Activated naive CD4-positive, alpha-beta T cell treated with anti-CD3 and anti-CD28 coated beads, Interleukin-2, amount 50 U/mL, for 72 hours (primary cell): ENCODE results near the gene CAMK4. TPM values are rescaled to one million over a fixed set of nuclear protein-coding genes. Genes with fewer than 3 reads are reported as not detected.

Source experiments
- ATAC-seq, 2 donors: fragments of 150-1000 bp; cut with Tn5 transposase; 2 replicates each; pipeline ENCODE4 v1.10.0; 2021; ENCODE audit warnings: mild to moderate bottlenecking in 2 of 2, moderate library complexity in 2 of 2
- DNase-seq, 2 donors: peaks; one replicate each; pipeline ENCODE4 v3.0.0; 2021 to 2022; ENCODE audit warnings: low spot score in 2 of 2
- H3K27ac Mint-ChIP-seq, 2 donors: one replicate each; pipeline ENCODE4 v1.8.0; 2022; ENCODE audit warnings: mild to moderate bottlenecking in 2 of 2, mixed read lengths in 2 of 2
- H3K36me3 Mint-ChIP-seq, 2 donors: one replicate each; pipeline ENCODE4 v1.8.0; 2022; ENCODE audit warnings: mixed read lengths in 2 of 2
- H3K9me3 Mint-ChIP-seq, 2 donors: one replicate each; pipeline ENCODE4 v1.8.0; 2022; ENCODE audit warnings: mixed read lengths in 2 of 2
- total RNA-seq, 2 donors: library from RNA; stranded (reverse); gene quantifications; one replicate each; pipeline ENCODE4 v1.2.3, GENCODE V29; 2022

CAMK4 gene
- total RNA-seq, 2 donors from 2014 or later: 39.0 to 51.3 TPM

DNA sequence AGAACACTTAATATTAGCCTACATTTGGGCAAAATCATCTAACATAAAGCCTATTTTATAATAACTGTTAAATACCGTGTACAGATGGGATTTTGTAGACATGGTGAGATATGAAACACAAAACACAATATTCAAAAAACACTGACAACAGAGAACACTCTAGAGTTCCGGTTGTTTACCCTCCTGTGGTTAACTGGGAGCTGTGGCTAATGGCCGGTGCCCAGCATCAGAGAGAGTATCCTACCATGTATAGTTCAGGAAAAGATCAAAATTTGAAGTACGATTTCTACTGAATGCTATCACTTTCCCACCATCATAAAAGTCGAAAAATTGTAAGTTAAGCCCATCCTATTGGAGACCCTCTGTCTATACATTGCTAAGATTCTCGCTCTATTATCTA is 2.4 kb downstream of the CAMK4 start:
- no peaks in the 10 kb centered on the region for H3K9me3 Mint-ChIP-seq
- no peak for DNase-seq
- peak overlapping the region; percentile 90 to 95 for H3K27ac Mint-ChIP-seq
- peaks cover 14 to 28% of the 10 kb centered on the region in 2 donors for H3K36me3 Mint-ChIP-seq
- ATAC-seq: no peak

DNA sequence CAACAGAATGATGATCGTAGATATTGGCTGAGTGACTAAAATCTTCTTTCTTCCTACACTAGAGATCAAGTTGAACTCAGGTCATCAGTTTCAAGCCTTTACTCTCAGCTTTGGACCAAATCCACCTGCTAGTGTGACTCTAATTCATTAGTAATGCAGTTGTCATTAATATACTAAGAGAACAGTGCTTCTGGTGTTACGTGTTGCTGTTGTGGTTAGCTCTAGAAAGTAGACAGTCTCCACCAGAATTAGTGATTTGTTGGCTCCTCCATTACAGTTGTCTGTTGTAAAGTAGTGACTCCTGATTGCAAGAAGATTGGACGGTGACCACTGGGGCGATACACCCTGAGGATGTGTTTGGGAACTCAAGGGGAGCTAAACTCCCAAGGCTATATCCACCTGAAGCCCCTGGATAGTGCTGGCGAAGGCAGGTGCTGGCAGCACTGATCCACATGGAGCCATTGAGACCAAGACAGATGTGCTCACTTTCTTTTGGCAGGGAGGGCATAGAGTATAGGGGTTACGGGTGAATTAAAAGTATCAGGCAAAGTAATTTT is 3.1 kb downstream of the CAMK4 start:
- DNase-seq (no peak), ATAC-seq (peak in 1 of 2 donors; percentile 3)
- Mint-ChIP-seq H3K36me3 (peaks cover 14 to 28% of the 10 kb centered on the region in 2 donors), H3K9me3 (no peaks in the 10 kb centered on the region), H3K27ac (peak overlapping the region; percentile 90 to 95)

DNA sequence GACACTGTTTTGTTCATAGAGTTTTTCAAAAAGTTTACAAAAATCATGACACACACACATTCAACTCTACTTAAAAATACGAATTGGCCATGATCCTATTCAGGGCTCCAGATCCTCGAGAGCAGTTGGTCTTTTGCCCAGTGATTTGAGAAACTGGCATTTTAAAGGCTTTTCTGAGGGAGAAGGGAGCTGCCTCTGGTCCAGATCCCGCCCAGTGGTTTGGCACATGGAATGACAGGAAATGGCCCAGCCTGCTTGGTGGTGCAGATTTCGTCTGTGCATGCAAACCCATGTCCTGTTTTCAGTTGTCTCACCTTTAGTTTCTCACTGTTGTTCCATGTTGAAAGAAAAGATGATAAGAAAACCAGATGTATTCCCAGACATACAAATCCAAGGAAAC is 3.6 kb downstream of the CAMK4 start:
- ATAC-seq (no peak), DNase-seq (no peak)
- Mint-ChIP-seq H3K9me3 (no peaks in the 10 kb centered on the region), H3K36me3 (peaks cover 14 to 28% of the 10 kb centered on the region in 2 donors), H3K27ac (peak overlapping the region; percentile 90 to 95)

DNA sequence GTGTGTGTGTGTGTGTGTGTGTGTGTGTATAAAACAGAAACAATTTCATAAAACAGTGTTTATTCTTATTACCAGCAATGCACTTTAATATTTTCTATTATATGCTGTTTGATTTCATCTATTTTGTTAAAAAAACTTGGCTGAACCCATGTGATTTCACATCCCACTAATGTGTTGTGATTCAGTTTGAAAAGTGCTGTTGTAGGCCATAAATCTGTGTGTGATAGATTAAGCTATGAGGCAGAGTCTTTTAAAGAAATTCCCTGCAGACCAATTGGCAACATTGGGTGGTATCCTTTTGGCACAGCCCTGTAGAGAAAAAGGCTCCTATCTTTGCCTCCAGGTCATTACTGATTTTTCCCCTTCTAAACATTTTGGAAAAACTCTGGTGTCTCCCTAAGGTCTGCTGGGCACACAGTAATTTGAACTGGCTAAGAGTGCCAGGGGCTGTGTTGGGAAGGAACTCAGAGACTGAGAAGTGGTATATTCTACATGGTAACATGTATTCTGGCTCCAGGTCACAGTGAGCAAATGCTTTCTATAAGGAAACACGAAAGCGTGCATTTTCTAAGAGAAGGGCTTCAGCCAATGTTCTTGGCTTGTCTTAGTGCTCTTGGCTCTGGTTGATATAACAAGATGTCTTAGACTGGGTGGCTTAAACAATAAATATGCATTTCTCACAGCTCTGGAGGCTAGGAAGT is 4.5 kb downstream of the CAMK4 start:
- no peaks in the 10 kb centered on the region for H3K9me3 Mint-ChIP-seq

DNA sequence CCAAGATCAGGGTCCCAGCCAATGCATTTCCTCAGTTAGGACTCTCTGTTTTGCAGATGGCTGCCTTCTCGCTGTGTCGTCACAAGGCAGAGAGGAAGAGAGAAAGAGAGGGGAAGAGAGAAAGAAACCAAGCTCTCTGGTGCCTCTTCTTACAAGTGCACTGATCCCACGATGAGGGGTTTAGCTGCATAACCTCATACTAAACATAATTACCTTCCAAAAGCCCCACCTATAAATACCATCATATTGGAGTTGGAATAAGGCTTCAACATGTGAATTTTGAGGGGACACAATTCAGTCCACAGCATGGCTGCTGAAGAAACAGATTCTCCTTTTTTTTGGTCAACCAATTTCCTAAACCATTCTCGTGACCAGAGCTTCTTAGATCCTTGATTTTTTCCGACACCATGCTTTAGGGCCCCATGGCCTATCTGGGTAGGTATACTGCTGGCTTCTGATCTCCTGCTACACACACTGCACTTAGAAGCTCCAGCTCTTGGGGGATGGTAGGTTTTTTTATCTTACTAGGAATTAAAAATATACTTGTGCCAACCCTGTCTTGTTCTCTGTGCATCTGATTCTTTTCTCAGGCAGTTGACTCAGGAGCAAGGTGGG is 5.1 kb downstream of the CAMK4 start:
- Mint-ChIP-seq H3K9me3 (no peaks in the 10 kb centered on the region), H3K36me3 (peaks cover 14 to 28% of the 10 kb centered on the region in 2 donors), H3K27ac (peak overlapping the region; percentile 92 to 96)
- DNase-seq (no peak), ATAC-seq (peak in 1 of 2 donors; percentile 10)

More for the DNA sequence above, 4.5 kb downstream of the CAMK4 start:
- peaks cover 14 to 28% of the 10 kb centered on the region in 2 donors for H3K36me3 Mint-ChIP-seq
- H3K27ac Mint-ChIP-seq: peak overlapping the region; percentile 92 to 96
- DNase-seq (no peak), ATAC-seq (no peak)

DNA sequence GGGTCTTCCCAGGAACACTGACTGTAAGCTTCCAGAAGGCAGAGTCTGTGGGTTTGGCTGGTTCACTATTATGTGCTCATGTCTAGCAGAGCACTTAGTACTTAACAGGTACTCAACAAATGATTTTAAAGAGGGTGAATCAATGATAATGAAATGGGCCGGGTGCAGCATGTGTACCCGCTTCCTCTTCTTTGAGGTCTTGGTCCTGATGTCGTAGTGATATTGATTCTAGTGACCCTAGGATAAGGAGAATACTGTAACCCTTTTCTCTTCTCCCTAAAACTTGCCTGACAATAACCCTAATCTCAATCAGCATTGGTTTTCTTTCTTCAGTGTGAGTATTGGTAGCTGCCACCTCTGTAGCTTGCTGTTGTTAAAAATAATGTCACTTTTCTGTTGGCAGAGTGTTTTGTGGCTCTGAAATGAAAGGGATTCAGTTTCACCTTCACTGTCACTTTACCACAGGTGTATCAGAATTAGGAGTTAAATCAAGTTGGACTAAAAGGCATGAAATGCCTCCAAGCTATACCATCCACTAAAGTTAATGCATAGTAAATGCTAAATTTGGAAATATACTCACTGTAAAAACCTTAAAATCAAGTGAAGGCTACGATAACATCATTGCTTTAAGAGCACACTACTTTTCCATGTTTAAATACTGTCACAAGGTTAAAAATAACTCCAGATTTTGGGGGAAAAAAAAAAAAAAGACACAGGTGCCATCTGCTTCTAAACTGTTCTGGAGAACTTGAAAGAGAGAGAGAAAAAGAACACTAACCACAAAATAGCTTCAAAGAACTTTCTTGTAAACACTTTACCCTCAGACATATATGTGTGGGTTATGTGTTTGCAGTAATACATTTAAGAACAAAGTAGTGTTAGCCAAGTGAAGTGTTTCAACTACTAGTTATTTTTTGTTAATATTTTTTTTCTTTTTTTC is 6.0 kb downstream of the CAMK4 start:
- peak overlapping the region; percentile 92 to 96 for H3K27ac Mint-ChIP-seq
- peaks cover 9 to 22% of the 10 kb centered on the region in 2 donors for H3K36me3 Mint-ChIP-seq
- DNase-seq (no peak), ATAC-seq (peak; percentile 48 to 65)
- no peaks in the 10 kb centered on the region for H3K9me3 Mint-ChIP-seq

DNA sequence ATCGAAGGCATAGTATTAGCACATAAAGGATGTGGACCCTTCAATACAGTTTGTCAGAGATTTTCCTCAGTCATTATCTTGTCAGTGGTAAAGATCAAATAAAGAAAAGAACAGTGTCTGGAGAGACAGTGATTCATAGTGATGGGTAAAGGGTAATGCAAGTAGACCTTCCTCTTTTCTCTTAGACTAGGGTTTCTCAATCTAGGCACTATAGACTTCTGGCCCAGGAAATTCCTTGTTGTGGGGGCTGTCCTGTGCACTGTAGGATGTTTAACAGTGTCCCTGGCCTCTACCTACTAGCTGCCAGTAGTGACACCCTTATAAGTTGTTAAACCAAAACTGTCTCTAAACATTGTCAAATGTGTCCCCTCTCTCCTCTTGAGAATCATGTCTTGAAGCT is 6.9 kb downstream of the CAMK4 start:
- H3K27ac Mint-ChIP-seq: peak overlapping the region; percentile 92 to 96
- DNase-seq: no peak
- ATAC-seq: peak; percentile 27 to 46

DNA sequence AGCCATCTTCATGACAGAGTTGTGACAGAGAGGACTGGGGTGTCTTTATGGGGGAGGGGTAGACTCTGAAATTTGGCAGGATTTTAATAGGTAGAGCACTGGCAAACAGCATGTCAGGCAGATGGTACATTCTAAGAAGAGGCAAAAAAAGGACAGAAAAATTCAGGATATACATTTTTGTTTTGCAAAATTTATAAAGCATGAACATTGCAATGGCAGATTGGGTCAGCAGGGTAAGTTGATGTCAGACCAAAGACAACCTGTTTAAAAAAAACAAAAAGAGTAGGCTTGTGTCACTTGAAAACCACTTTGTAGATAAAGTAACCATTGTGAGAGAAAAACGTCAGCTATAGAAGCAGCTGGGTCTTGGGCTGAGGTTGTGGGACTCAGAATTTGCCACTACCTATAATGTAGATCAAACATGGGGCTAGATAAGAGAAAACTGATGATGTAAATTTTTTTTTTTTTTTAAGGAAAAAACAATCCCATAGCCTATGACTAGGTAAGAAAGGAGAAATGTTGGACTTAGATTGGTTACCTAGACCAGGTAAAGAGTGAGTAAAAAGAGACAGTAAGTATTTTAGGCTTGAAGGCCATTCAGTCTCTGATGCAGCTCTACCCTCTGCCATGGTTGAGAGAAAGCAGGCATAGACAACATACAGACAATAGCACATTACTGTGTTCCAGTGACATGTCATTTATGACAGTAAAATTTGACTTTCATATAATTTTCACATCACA is 8.3 kb downstream of the CAMK4 start:
- H3K36me3 Mint-ChIP-seq: peaks cover 5 to 7% of the 10 kb centered on the region in 2 donors
- H3K9me3 Mint-ChIP-seq: no peaks in the 10 kb centered on the region
- ATAC-seq (peak in 1 of 2 donors; percentile 20), DNase-seq (no peak)
- peak overlapping the region; percentile 31 to 59 for H3K27ac Mint-ChIP-seq

More for the DNA sequence above, 6.9 kb downstream of the CAMK4 start:
- no peaks in the 10 kb centered on the region for H3K9me3 Mint-ChIP-seq
- H3K36me3 Mint-ChIP-seq: peaks cover 9 to 12% of the 10 kb centered on the region in 2 donors

DNA sequence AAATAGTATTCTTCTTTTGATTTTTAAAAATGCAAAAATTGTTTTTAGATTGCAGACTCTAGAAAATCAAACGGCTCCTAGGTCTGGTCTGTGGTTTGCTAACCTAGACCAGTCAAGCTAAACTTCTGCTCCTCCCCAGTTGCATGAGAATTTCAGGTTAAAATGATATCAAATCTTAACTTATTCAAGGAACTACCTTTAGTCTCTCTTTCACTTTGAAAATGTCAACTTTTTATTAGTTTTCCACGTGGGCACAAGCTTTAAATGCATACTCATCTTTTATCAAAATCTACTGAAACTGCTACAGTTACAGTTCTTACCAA is 8.8 kb downstream of the CAMK4 start:
- ATAC-seq (no peak), DNase-seq (no peak)
- Mint-ChIP-seq H3K36me3 (peaks cover under 1 to 4% of the 10 kb centered on the region in 2 donors), H3K9me3 (no peaks in the 10 kb centered on the region), H3K27ac (peak overlapping the region; percentile 6 to 59)

DNA sequence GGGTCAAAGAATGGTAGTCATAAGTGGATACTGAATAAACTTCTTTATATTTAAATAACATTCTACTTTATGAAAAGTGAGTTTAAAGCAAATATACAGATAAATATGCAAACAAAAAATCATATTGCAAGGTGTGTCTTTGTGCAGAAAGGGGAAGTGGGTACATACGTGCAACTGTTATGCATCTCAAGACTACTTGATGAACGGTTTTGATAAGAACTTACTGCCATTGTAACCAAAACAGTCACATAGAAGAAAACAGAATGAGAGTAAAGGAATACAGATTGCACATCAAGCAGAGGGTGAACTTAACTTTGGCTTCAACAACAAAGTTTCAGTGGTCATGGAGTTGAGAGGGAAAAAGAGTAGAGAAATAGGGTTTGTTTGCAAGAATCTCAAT is 9.9 kb downstream of the CAMK4 start:
- no peak for ATAC-seq
- Mint-ChIP-seq H3K27ac (peak overlapping the region in 1 of 2 donors; percentile 84), H3K9me3 (no peaks in the 10 kb centered on the region), H3K36me3 (peaks cover 0 to 4% of the 10 kb centered on the region in 2 donors)
- DNase-seq: no peak

DNA sequence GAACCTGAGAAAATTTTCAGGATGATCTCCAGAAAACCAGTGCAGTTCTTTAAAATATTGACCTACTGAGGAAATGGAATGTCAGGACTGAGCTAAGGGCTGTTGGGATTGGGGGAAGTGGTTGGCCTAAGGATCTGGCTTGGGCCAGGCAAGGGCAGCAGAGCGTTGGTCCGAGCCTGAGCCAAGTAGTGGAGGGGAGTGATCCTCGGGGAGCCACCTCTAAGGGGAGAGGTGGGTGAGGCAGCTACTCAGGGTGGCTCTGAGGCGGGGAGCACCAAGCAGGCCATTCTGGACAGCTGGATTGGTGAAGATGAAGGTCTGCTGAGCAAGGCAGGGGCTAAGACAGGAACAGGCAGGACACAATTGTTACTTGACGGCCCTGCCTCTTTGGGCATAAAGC is 11.5 kb downstream of the CAMK4 start:
- H3K9me3 Mint-ChIP-seq: no peaks in the 10 kb centered on the region
- no peaks in the 10 kb centered on the region for H3K36me3 Mint-ChIP-seq
- ATAC-seq (no peak), DNase-seq (no peak)
- H3K27ac Mint-ChIP-seq: peak overlapping the region; percentile 84 to 85

DNA sequence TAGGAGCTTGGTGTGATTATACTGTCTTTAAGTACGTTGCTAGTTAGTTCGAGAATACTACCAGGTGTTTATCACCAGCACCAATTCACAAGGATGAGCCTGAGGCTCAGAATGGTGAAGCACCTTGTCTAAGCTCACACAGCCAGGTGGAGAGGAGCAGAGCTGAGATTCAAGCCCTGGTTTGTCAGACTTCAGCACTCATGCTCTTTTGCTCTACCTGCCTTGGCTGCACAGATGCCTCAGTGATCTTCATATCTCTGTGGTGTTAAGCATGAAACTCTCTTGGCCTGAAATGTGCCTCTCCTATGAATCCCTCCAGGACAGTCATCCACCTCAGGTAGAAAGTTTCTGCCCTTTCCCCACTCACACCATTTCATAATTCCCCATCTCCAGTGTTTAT is 12.2 kb downstream of the CAMK4 start:
- H3K27ac Mint-ChIP-seq: peak overlapping the region; percentile 84 to 96
- no peak for DNase-seq
- peak in 1 of 2 donors; percentile 28 for ATAC-seq
- no peaks in the 10 kb centered on the region for H3K9me3 Mint-ChIP-seq
- no peaks in the 10 kb centered on the region for H3K36me3 Mint-ChIP-seq

DNA sequence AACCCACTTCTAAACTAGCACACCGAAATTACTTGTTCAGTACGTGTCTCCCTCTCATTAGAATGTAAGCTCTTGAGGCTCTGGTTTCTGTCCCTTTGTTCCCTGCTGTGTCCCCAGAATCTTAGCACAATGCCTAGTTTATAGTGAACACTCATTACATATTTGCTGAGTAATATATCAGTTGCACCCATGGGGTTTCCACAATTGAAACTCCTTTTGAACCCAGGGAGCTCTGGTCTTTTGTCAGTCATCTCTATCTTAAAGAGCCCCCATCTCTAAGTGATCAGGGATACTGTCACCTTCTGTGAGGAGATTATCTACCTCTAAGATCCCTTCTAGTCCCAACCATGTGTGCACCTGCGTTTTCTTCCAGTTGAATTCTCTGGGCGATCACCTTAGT is 12.8 kb downstream of the CAMK4 start:
- Mint-ChIP-seq H3K36me3 (no peaks in the 10 kb centered on the region), H3K9me3 (no peaks in the 10 kb centered on the region), H3K27ac (peak overlapping the region; percentile 84 to 96)
- ATAC-seq (peak; percentile 70 to 85), DNase-seq (no peak)

DNA sequence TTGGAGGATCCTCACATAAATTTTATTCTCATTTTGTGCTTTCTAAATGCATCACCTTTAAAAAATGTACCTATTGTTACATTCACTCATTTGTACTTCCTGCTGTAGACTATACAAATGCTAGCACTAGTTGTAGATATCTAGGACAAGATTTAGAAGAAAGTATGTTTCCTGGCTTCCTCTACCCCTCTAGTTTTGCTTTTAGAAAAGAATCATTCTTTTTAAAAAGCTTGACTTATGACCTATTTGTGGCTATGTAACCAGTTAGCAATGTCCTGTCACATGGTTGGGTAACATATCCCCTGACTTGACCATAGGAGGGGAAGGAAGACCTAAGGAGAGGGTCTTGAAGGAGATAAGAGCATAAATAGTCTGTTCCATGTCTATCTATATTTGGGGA is 13.3 kb downstream of the CAMK4 start:
- Mint-ChIP-seq H3K36me3 (peaks cover 0 to under 1% of the 10 kb centered on the region in 2 donors), H3K9me3 (no peaks in the 10 kb centered on the region), H3K27ac (peak overlapping the region; percentile 84 to 96)
- DNase-seq (no peak), ATAC-seq (peak; percentile 8 to 56)

DNA sequence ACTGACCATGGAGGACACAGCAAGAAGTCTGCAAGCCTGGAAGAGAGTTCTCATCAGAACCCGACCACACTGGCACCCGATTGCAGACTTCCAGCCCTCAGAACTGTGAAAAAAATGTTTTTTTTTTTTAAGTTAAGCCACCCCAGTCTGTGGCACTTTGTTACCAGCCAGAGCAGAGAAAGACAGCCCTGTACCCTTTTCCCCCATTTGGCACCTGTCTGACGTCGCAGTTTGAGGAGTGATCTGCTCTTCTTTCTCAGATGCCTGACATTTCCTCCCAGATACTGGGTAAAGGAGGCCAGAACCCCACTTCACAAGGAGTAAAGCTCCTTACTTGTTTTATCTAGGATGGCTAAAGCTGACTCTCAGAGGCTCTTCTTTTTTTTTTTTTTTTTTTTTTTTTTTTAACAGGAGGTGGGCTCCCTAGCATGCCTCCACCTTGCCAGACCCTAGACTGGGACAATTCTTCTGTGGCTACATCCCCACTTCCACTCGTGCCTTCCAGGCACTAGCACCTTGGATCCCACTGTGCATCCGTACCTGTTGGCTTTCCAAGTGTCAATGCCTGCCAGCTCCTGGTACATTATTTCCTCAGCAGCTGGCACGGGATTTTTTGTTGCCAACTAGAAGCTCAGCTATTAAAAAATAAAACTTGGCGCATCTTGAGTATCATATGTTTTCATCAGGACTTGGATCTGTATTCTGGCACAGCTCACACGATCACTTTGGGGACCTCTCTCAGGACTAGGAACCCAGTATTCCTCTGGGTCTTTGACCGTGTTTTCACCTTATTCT is 14.4 kb downstream of the CAMK4 start:
- ATAC-seq: no peak
- H3K9me3 Mint-ChIP-seq: no peaks in the 10 kb centered on the region
- DNase-seq: no peak
- H3K36me3 Mint-ChIP-seq: peaks cover 0 to 6% of the 10 kb centered on the region in 2 donors
- H3K27ac Mint-ChIP-seq: peak overlapping the region; percentile 84 to 96
